ENCODE data around the gene COX6A2. TPM values are rescaled to one million over a fixed set of nuclear protein-coding genes. Genes with fewer than 3 reads are reported as not detected.

The COX6A2 gene
- total and polyA plus RNA-seq, 2 experiments from 2014 or later: 6.0 TPM; not detected in 1

GRCh38 chr16:31429314-31429713 lies 1.2 kb upstream of the COX6A2 start:
- no peaks in the 10 kb centered on the region for H3K9me2 ChIP-seq (ENCODE audit: insufficient read depth)
- 0 out of 2 replicates have a peak, but pooled peaks cover 2% of the 10 kb centered on the region for H4K20me1 ChIP-seq (replicated peaks; ENCODE audit: insufficient read depth)
- H2AFZ ChIP-seq: no peak overlapping the region
- H3K36me3 Mint-ChIP-seq (ENCODE audit: low read depth): peaks cover 4% of the 10 kb centered on the region; the same call in 1 of the 3 replicates
- H3F3A ChIP-seq (replicated peaks; ENCODE audit: low read depth): no peaks in the 10 kb centered on the region
- no peak overlapping the region for H3K4me2 ChIP-seq
- H3K36me3 ChIP-seq (ENCODE audit: insufficient read depth): no peaks in the 10 kb centered on the region
- no peaks in the 10 kb centered on the region for H3K4me1 ChIP-seq (ENCODE audit: insufficient read depth)
- peaks cover 4% of the 10 kb centered on the region; the same call in 2 of the 3 replicates for H3K4me1 Mint-ChIP-seq
- H3K4me3 Mint-ChIP-seq: no peak overlapping the region
- no peak for DNase-seq (ENCODE audit: low spot score)
- peaks cover 13% of the 10 kb centered on the region; the same call in 2 of the 3 replicates for H3K9me3 Mint-ChIP-seq
- H3K4me3 ChIP-seq: no peak overlapping the region
- no peaks in the 10 kb centered on the region for H3K79me2 ChIP-seq (replicated peaks; ENCODE audit: insufficient read depth)
- H3K27me3 Mint-ChIP-seq (ENCODE audit: insufficient read depth, low read depth, poor library complexity): peaks cover 22% of the 10 kb centered on the region
- ATAC-seq: no peak
- TF ChIP-seq ZNF114 (CRISPR knock-in tag; IDR thresholded peaks at IDR 0.05) (no peak), EZH2 (IDR thresholded peaks at IDR 0.05; ENCODE audit: low read depth, unreplicated experiment) (no peak), CREB1 (CRISPR knock-in tag; IDR thresholded peaks at IDR 0.05; ENCODE audit: low read depth) (no peak)
- TF ChIP-seq, protein P1, sequence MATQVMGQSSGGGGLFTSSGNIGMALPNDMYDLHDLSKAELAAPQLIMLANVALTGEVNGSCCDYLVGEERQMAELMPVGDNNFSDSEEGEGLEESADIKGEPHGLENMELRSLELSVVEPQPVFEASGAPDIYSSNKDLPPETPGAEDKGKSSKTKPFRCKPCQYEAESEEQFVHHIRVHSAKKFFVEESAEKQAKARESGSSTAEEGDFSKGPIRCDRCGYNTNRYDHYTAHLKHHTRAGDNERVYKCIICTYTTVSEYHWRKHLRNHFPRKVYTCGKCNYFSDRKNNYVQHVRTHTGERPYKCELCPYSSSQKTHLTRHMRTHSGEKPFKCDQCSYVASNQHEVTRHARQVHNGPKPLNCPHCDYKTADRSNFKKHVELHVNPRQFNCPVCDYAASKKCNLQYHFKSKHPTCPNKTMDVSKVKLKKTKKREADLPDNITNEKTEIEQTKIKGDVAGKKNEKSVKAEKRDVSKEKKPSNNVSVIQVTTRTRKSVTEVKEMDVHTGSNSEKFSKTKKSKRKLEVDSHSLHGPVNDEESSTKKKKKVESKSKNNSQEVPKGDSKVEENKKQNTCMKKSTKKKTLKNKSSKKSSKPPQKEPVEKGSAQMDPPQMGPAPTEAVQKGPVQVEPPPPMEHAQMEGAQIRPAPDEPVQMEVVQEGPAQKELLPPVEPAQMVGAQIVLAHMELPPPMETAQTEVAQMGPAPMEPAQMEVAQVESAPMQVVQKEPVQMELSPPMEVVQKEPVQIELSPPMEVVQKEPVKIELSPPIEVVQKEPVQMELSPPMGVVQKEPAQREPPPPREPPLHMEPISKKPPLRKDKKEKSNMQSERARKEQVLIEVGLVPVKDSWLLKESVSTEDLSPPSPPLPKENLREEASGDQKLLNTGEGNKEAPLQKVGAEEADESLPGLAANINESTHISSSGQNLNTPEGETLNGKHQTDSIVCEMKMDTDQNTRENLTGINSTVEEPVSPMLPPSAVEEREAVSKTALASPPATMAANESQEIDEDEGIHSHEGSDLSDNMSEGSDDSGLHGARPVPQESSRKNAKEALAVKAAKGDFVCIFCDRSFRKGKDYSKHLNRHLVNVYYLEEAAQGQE (IDR thresholded peaks at IDR 0.05; ENCODE audit: unreplicated experiment): no peak
- H3K27ac ChIP-seq (ENCODE audit: low read depth): no peak overlapping the region
- no peak overlapping the region for H3K27ac Mint-ChIP-seq
- peaks cover 46% of the 10 kb centered on the region for H3K27me3 ChIP-seq (ENCODE audit: insufficient read depth)

- Histone ChIP-seq H3F3A (replicated peaks; ENCODE audit: low read depth) (no peaks in the 10 kb centered on the region), H3K9me2 (ENCODE audit: insufficient read depth) (no peaks in the 10 kb centered on the region), H3K27me3 (ENCODE audit: insufficient read depth) (peaks cover 46% of the 10 kb centered on the region), H3K4me1 (ENCODE audit: insufficient read depth) (no peaks in the 10 kb centered on the region), H4K20me1 (replicated peaks; ENCODE audit: insufficient read depth) (0 out of 2 replicates have a peak, but pooled peaks cover 2% of the 10 kb centered on the region), H3K4me3 (no peak overlapping the region; the same call in 1 of the 2 replicates), H3K36me3 (ENCODE audit: insufficient read depth) (no peaks in the 10 kb centered on the region), H3K27ac (ENCODE audit: low read depth) (no peak overlapping the region), H3K79me2 (replicated peaks; ENCODE audit: insufficient read depth) (no peaks in the 10 kb centered on the region), H3K4me2 (peak overlapping the region; percentile 66; the same call in 1 of the 2 replicates), H2AFZ (no peak overlapping the region)
- Mint-ChIP-seq H3K4me3 (no peak overlapping the region), H3K27me3 (ENCODE audit: insufficient read depth, low read depth, poor library complexity) (peaks cover 26% of the 10 kb centered on the region), H3K36me3 (ENCODE audit: low read depth) (peaks cover 4% of the 10 kb centered on the region; the same call in 1 of the 3 replicates), H3K4me1 (peaks cover 4% of the 10 kb centered on the region; the same call in 2 of the 3 replicates), H3K9me3 (peaks cover 13% of the 10 kb centered on the region; the same call in 2 of the 3 replicates), H3K27ac (no peak overlapping the region)
- no peak for ATAC-seq
- DNase-seq (ENCODE audit: low spot score): no peak
- TF ChIP-seq CTCF (conservative IDR thresholded peaks at IDR 0.05; ENCODE audit: low read depth in 2 of 2) (no peak), NANOG (IDR thresholded peaks at IDR 0.05; ENCODE audit: borderline replicate concordance) (no peak), ZNF114 (CRISPR knock-in tag; IDR thresholded peaks at IDR 0.05) (no peak), JUNB (IDR thresholded peaks at IDR 0.05; ENCODE audit: unreplicated experiment) (no peak), ZNF331 (CRISPR knock-in tag; IDR thresholded peaks at IDR 0.05; ENCODE audit: low read depth) (no peak)
- TF ChIP-seq, protein P2, sequence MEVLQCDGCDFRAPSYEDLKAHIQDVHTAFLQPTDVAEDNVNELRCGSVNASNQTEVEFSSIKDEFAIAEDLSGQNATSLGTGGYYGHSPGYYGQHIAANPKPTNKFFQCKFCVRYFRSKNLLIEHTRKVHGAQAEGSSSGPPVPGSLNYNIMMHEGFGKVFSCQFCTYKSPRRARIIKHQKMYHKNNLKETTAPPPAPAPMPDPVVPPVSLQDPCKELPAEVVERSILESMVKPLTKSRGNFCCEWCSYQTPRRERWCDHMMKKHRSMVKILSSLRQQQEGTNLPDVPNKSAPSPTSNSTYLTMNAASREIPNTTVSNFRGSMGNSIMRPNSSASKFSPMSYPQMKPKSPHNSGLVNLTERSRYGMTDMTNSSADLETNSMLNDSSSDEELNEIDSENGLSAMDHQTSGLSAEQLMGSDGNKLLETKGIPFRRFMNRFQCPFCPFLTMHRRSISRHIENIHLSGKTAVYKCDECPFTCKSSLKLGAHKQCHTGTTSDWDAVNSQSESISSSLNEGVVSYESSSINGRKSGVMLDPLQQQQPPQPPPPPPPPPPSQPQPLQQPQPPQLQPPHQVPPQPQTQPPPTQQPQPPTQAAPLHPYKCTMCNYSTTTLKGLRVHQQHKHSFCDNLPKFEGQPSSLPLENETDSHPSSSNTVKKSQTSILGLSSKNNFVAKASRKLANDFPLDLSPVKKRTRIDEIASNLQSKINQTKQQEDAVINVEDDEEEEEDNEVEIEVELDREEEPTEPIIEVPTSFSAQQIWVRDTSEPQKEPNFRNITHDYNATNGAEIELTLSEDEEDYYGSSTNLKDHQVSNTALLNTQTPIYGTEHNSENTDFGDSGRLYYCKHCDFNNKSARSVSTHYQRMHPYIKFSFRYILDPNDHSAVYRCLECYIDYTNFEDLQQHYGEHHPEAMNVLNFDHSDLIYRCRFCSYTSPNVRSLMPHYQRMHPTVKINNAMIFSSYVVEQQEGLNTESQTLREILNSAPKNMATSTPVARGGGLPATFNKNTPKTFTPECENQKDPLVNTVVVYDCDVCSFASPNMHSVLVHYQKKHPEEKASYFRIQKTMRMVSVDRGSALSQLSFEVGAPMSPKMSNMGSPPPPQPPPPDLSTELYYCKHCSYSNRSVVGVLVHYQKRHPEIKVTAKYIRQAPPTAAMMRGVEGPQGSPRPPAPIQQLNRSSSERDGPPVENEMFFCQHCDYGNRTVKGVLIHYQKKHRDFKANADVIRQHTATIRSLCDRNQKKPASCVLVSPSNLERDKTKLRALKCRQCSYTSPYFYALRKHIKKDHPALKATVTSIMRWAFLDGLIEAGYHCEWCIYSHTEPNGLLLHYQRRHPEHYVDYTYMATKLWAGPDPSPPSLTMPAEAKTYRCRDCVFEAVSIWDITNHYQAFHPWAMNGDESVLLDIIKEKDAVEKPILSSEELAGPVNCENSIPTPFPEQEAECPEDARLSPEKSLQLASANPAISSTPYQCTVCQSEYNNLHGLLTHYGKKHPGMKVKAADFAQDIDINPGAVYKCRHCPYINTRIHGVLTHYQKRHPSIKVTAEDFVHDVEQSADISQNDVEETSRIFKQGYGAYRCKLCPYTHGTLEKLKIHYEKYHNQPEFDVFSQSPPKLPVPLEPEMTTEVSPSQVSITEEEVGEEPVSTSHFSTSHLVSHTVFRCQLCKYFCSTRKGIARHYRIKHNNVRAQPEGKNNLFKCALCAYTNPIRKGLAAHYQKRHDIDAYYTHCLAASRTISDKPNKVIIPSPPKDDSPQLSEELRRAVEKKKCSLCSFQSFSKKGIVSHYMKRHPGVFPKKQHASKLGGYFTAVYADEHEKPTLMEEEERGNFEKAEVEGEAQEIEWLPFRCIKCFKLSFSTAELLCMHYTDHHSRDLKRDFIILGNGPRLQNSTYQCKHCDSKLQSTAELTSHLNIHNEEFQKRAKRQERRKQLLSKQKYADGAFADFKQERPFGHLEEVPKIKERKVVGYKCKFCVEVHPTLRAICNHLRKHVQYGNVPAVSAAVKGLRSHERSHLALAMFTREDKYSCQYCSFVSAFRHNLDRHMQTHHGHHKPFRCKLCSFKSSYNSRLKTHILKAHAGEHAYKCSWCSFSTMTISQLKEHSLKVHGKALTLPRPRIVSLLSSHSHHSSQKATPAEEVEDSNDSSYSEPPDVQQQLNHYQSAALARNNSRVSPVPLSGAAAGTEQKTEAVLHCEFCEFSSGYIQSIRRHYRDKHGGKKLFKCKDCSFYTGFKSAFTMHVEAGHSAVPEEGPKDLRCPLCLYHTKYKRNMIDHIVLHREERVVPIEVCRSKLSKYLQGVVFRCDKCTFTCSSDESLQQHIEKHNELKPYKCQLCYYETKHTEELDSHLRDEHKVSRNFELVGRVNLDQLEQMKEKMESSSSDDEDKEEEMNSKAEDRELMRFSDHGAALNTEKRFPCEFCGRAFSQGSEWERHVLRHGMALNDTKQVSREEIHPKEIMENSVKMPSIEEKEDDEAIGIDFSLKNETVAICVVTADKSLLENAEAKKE (CRISPR knock-in tag; IDR thresholded peaks at IDR 0.05): no peak
Observed at GRCh38 chr16:31428638-31429247, 583 bp upstream of the COX6A2 start.

Data from GM23338 (cell line).